ENCODE measurements around the gene FGF12.

DNA sequence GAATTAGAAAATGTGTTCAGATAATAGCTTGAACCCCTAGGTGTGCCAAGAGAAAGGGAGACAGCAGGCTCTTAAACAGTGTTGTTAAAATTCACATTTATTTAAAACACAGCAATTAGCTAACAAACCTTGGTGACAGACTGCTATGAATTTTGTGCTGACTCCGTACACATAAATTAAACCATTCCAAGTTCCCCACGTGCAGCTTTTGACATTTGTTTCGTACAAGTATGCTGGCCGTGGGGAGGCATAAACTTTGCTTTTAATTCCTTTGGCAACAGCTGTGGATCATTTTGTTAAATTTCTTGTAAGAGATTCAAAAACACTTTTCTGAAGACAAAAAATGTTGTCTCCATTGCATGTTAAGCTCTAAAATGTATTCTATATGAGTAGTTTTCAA lies 465.3 kb downstream of the FGF12 start:
- TF ChIP-seq SIN3A (IDR thresholded peaks at IDR 0.05; ENCODE audit: borderline replicate concordance, insufficient read depth, low read length) = no peak
- no peak for TF ChIP-seq REST (IDR thresholded peaks at IDR 0.05; ENCODE audit: insufficient read depth in 1 of 2, low read depth in 2 of 2, low read length in 2 of 2)
- TF ChIP-seq POLR2AphosphoS5 (IDR thresholded peaks at IDR 0.05; ENCODE audit: low read depth, low read length) = no peak
- no peak for TF ChIP-seq TAF1 (IDR thresholded peaks at IDR 0.05; ENCODE audit: borderline replicate concordance, insufficient read depth, low read length)
